Esophagus muscularis mucosa (tissue), 4 donors: Measurements from ENCODE around the gene FCGBP.

Experiments
- CTCF ChIP-seq, 3 experiments: fragments of 200-600 bp in 2 of 3; fragments of 450-650 bp in 1 of 3; sonication (generic) in 2 of 3; IDR thresholded peaks; one replicate each; pipeline ENCODE4 v1.5.1; 2017 to 2019; ENCODE audit warnings: antibody characterized with exemption in 3 of 3, mild to moderate bottlenecking in 2 of 3, moderate library complexity in 1 of 3
- EP300 ChIP-seq: sonication (generic); formaldehyde crosslinking; IDR thresholded peaks from one replicate; pipeline ENCODE4 v1.6.1; 2017; ENCODE audit warnings: antibody characterized with exemption
- POLR2A ChIP-seq: fragments of 450-650 bp; IDR thresholded peaks from one replicate; pipeline ENCODE4 v1.6.1; 2017; ENCODE audit warnings: antibody characterized with exemption, moderate library complexity, mild to moderate bottlenecking, low read depth

GRCh38 chr19:39970675-39971379 is 36.4 kb upstream of the FCGBP start, which contains the start of gene PSMC4:
- TF ChIP-seq EP300: no peak
- TF ChIP-seq CTCF (IDR thresholded peaks at IDR 0.05): peak; percentile 67 to 80 (median 74)
- TF ChIP-seq POLR2A: peak; percentile 66
